NCI-H1436 treated with DMSO at 0.1 percent for 48 hours (cell line): ENCODE measurements around the gene SLC12A6.
"Not testable (repeated sequence)": the region's sequence is repeated elsewhere in the genome, so short reads cannot be mapped to it uniquely, and the experiment has no call there.

Experiments
- DNase-seq: peaks from one replicate; lab custom pipeline; 2025; lab: John Stamatoyannopoulos, UW

The SLC12A6 gene

GRCh38 chr15:34193272-34193671 lies 144.3 kb downstream of the SLC12A6 start:
- not testable (repeated sequence) for DNase-seq

- no peak for DNase-seq
These were observed 148.9 kb downstream of the SLC12A6 start for GRCh38 chr15:34188711-34189110.

GRCh38 chr15:34185666-34186065 lies 151.9 kb downstream of the SLC12A6 start:
- no peak for DNase-seq

GRCh38 chr15:34182942-34183341 lies 154.6 kb downstream of the SLC12A6 start:
- no peak for DNase-seq
